Hindlimb muscle (tissue), 1 donor: ENCODE results near the gene SLC46A1. TPM values are rescaled to one million over a fixed set of nuclear protein-coding genes. Genes with fewer than 3 reads are reported as not detected.

Experiments
- DNase-seq: peaks from one replicate; pipeline ENCODE4 v3.0.0-alpha.2; 2013
- polyA plus RNA-seq: library from polyadenylated mRNA; unstranded; fragments of 120-200 nt; gene quantifications from one replicate; pipeline ENCODE4 v1.2.1, GENCODE V29; 2013; ENCODE audit not compliant: insufficient read length

SLC46A1 gene
- polyA plus RNA-seq, 1 donor: 8.4 TPM

DNA sequence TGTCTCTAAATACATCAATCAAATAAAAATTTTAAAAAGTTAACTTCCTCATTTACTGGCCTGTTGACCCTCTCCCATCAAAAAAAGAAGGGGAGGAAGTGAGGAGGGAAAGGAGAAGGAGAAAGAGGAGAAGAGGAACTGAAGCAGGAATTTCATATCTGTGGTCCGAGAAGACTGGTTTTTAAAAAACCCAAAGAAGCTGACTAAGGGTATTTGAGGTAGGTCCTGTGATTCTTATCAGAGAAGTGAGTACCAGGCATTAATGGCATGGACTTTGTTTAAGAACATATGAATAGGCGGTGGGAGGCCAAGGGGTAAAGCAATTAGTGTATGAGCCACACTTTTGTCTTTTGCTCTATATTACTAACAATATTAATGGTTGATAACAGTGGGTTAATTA is 2.0 kb downstream of the SLC46A1 start:
- no peak for DNase-seq

- DNase-seq: no peak
These were observed 3.2 kb downstream of the SLC46A1 start for GRCh38 chr17:28402844-28403243.

GRCh38 chr17:28402224-28402630 is 3.8 kb downstream of the SLC46A1 start:
- DNase-seq: no peak

GRCh38 chr17:28399808-28400207 is 6.2 kb downstream of the SLC46A1 start:
- no peak for DNase-seq

GRCh38 chr17:28398280-28398981 is 7.6 kb downstream of the SLC46A1 start:
- no peak for DNase-seq

- DNase-seq: no peak
These were observed 8.2 kb downstream of the SLC46A1 start for GRCh38 chr17:28397687-28398279.

DNA sequence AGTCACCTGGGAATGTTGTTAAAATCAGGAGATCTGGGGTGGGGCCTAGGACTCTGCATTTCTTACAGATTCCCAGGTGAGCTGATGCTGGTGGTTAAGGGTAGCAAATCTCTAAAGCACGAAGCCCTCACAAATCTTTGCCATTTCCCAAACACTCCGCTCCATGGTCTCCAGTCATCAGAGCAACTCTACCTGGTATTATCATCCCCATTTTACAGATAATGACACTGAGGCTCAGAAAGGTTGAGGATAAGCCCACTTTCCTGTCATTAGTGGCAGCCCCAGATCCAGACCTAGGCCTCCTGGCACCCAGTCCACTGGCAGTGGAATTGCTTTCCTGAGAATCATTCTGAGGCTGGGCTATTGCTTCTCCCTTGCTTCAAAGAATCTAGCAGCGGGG is 8.7 kb downstream of the SLC46A1 start:
- no peak for DNase-seq

- DNase-seq: no peak
These were observed 9.3 kb downstream of the SLC46A1 start for GRCh38 chr17:28396635-28397239.

DNA sequence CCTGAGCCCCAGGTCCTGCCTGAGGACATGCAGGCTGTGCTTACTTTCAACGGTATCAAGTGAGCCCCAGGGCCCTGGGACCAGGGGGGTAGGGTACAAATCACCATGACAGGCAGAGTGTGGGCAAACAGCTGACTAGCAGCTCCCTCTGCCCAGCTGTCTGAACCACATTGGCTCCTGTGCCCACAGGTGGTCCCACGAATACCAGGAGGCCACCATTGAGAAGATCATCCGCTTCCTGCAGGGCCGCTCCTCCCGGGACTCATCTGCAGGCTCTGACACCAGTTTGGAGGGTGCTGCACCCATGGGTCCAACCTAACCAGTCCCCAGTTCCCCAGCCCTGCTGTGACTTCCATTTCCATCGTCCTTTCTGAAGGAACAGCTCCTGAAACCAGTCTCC is 10.0 kb downstream of the SLC46A1 start:
- no peak for DNase-seq

DNA sequence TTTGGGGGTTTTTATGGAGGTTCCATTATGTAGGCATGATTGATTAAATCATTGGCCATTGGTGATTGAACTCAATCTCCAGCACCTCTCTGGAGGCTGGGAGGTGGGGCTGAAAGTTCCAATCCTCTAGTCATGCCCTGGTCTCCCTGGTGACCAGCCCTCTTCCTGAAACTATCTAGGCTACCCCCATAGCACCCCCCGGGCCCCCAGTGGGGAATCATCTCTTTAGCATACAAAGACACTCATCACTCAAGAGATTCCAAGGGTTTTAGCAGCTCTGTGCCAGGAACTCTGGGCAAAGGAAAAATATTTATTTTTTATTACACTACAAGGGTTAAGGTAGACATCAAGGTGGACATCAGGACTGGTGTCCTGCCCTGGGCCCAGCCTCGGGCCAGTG is 10.6 kb downstream of the SLC46A1 start:
- no peak for DNase-seq

DNA sequence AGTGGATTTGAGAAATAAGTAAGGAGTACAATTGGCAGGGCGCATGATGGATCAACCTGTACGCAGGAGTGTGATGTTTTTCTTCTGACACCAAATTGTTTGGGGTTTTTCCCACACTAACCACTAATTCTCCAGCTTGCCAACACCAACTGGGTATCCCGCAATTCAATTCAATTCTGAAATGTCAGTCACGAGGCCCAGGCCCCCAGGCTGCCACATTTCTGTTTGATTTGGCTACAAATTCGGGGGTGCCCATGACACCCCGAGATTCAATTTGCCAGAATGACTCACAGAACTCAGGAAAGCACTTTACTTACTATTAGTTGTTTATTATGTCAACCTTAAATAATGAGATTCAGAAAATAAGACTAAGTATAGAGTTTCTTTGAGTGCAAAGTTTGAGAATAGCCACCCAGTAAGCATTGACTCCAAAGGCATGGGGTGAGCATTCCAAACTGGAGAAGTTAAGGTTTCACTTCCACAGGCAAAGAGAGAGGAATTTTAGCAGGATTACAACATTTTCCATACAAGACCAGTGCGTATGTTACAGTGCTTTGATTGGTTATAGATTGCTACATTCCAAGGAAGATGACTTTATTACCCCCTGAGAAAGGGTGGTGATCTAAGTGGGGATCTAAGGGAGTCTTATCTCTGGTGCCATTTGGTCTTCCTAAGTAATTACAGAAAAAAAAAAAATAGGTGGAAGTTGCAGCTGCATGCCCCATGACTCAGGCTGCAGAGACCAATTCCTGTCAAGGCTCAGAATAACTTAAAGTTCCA is 11.5 kb downstream of the SLC46A1 start:
- DNase-seq: no peak

GRCh38 chr17:28392491-28392890 is 13.5 kb downstream of the SLC46A1 start:
- no peak for DNase-seq

GRCh38 chr17:28391401-28391800 is 14.6 kb downstream of the SLC46A1 start:
- DNase-seq: no peak

GRCh38 chr17:28390984-28391383 is 15.0 kb downstream of the SLC46A1 start:
- DNase-seq: no peak

DNA sequence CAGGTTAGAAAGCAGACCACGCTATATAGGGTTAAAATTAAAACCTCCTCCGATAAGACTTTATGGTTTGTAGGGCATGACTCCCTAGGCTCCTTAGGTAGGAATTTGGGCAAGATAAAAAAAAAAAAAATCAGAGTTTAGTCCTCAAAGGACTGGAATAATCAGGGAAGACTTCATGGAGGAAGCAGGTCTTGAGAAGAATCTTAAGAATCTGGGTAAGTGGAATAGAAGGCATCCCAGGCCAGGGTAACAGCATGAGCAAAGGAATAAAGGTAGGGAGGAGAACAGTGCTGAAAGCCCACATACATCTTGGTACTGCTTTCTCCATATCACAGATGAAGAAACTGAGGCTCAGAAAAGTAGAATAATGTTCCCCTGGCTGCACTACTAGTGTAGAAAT is 15.4 kb downstream of the SLC46A1 start:
- DNase-seq: no peak

DNA sequence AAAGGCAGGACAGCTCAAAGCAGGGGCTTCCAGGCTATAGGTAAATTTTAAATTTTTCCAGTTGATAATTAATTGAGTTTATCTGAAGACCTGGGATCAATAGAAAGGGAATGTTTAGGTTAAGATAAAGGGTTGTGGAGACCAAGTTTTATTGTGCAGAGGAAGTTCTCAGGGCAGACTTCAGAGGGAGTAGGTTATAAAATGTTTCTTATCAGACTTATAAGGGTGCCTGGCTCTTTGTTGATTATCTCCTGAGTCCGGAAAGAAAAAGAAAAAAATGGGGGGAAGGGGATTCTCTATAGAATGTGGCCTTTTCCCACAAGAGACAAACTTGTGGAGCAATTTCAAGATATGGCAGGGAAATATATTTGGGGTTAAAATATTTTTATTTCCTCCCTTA is 15.9 kb downstream of the SLC46A1 start:
- DNase-seq: no peak

DNA sequence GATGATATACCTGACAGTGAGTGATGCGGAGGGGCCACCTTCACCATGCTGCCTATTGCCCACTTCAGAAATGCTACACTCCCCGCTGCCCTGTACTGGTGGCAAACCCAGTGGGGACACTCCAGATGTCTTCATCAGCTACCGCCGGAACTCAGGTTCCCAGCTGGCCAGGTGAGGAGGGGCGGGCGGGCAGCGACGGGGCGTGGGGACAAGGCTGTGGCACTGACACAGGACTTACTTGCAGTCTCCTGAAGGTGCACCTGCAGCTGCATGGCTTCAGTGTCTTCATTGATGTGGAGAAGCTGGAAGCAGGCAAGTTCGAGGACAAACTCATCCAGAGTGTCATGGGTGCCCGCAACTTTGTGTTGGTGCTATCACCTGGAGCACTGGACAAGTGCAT is 17.9 kb downstream of the SLC46A1 start:
- no peak for DNase-seq

DNA sequence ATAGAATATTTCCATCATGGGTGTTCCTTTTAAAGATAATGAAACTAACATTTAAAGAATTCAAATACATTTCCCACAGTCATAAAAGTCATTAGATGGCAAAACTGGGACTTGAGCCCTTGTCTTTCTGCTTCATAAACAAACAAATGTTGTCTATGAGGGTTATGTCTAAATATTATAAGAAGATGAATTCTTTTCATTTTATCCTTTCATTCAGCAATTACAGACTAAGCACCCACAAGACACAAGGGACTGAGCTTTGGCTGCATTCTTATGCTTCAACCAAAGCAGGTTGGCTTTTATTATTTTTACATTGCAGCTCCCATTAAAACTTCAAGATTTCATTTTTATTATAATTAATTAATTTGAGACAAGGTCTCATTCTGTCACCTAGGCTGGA is 19.6 kb downstream of the SLC46A1 start:
- no peak for DNase-seq

DNA sequence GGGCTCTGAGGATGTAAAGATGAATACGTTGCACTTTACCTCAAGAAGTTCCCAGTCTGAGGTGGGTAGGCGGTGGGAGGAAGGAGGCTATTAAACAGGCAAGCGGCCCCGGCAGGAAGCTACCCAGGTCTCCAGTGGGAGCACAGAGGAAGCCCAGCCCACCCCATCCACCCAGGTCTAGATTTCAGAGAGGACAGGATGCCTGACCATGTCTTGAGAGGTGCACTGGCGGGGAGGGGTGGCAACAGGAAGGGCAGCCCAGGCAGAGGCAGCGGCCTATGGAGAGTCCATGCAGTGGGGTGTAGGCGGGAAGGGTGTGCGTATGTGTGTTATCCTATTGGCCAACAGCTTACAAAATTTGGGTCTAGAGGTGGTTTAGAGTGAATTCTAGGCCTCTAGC is 20.6 kb downstream of the SLC46A1 start:
- no peak for DNase-seq

- DNase-seq: no peak
These were observed 21.0 kb downstream of the SLC46A1 start for GRCh38 chr17:28385037-28385400.

- DNase-seq: no peak
These were observed 21.6 kb downstream of the SLC46A1 start for GRCh38 chr17:28384281-28385036.

DNA sequence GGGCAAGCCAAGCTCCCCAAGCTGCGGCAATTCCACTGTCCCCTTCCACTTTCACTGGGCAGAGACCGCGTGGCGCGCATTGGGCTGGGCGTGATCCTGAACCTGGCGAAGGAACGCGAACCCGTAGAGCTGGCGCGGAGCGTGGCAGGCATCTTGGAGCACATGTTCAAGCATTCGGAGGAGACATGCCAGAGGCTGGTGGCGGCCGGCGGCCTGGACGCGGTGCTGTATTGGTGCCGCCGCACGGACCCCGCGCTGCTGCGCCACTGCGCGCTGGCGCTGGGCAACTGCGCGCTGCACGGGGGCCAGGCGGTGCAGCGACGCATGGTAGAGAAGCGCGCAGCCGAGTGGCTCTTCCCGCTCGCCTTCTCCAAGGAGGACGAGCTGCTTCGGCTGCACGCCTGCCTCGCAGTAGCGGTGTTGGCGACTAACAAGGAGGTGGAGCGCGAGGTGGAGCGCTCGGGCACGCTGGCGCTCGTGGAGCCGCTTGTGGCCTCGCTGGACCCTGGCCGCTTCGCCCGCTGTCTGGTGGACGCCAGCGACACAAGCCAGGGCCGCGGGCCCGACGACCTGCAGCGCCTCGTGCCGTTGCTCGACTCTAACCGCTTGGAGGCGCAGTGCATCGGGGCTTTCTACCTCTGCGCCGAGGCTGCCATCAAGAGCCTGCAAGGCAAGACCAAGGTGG is 24.7 kb downstream of the SLC46A1 start:
- DNase-seq: no peak
